H1 (cell line): Measurements from ENCODE around the gene TBC1D16. TPM values are rescaled to one million over a fixed set of nuclear protein-coding genes. Genes with fewer than 3 reads are reported as not detected.

Experiments used
- CTCF ChIA-PET: fragments of 300-600 bp; sonication (Branson Sonifier 250); formaldehyde crosslinking; loops from one replicate; lab custom pipeline; 2021; ENCODE audit not compliant: partially characterized antibody; lab: Charles Lee
- POLR2A ChIA-PET: fragments of 300-600 bp; sonication (Branson Sonifier 250); formaldehyde crosslinking; loops from one replicate; lab custom pipeline; 2021; ENCODE audit warnings: inconsistent platforms; ENCODE audit not compliant: partially characterized antibody; lab: Charles Lee
- DNase-seq, 2 experiments: peaks; one replicate each; pipeline versions ENCODE4 v3.0.0 to v3.0.0-alpha.2; 2010 to 2022; ENCODE audit warnings: low spot score in 2 of 2, low read depth in 1 of 2, mixed read lengths in 1 of 2
- FAIRE-seq: peaks from 2 replicates; lab custom pipeline; 2011; peaks lifted over from hg19 to GRCh38; lab: Jason Lieb, UNC
- H2AFZ ChIP-seq: 2 replicates; pipeline ENCODE4 v1.8.1; 2012; ENCODE audit warnings: low read length, inconsistent platforms
- H2AK5ac ChIP-seq: 2 replicates; pipeline ENCODE4 v1.6.1; 2013; ENCODE audit warnings: low read depth, low read length
- H2BK120ac ChIP-seq: replicated peaks from 2 replicates; pipeline ENCODE3; 2013; ENCODE audit warnings: low read depth, low read length, inconsistent platforms
- H2BK12ac ChIP-seq: 2 replicates; pipeline ENCODE4 v1.6.1; 2013; ENCODE audit warnings: low read depth, low read length
- H2BK15ac ChIP-seq: 2 replicates; pipeline ENCODE4 v1.6.1; 2013; ENCODE audit warnings: low read length
- H2BK20ac ChIP-seq: 2 replicates; pipeline ENCODE4 v1.6.1; 2013; ENCODE audit warnings: low read length
- H2BK5ac ChIP-seq: 2 replicates; pipeline ENCODE4 v1.6.1; 2013; ENCODE audit warnings: low read depth, low read length
- H3K14ac ChIP-seq: 2 replicates; pipeline ENCODE4 v1.6.1; 2013; ENCODE audit warnings: inconsistent platforms; ENCODE audit not compliant: insufficient read length
- H3K18ac ChIP-seq: 2 replicates; pipeline ENCODE4 v1.6.1; 2013; ENCODE audit warnings: low read length; ENCODE audit errors: extremely low read depth
- H3K23ac ChIP-seq: 2 replicates; pipeline ENCODE4 v1.6.1; 2013; ENCODE audit warnings: inconsistent platforms; ENCODE audit not compliant: insufficient read length
- H3K23me2 ChIP-seq: 2 replicates; pipeline ENCODE4 v1.6.1; 2013; ENCODE audit warnings: low read depth, low read length
- H3K27ac ChIP-seq: 2 replicates; pipeline ENCODE4 v1.6.1; 2011; ENCODE audit warnings: low read depth, low read length, inconsistent platforms
- H3K27me3 ChIP-seq, 4 experiments: replicated peaks in 1 of 4; 1 replicate in 1 of 4; 2 replicates in 3 of 4; pipeline versions ENCODE4 v1.6.1 to v1.8.1; 2011 to 2013; ENCODE audit warnings: low read length in 3 of 4, mild to moderate bottlenecking in 3 of 4, inconsistent platforms in 2 of 4, mixed read lengths in 2 of 4, moderate library complexity in 1 of 4; ENCODE audit not compliant: control insufficient read depth in 3 of 4, insufficient read depth in 3 of 4; ENCODE audit errors: extremely low read depth in 1 of 4
- H3K36me3 ChIP-seq, 4 experiments: 2 replicates each; pipeline versions ENCODE4 v1.6.1 to v1.8.1; 2011 to 2013; ENCODE audit warnings: mild to moderate bottlenecking in 4 of 4, low read length in 3 of 4, moderate library complexity in 2 of 4, control low read depth in 1 of 4, inconsistent platforms in 1 of 4; ENCODE audit not compliant: insufficient read depth in 4 of 4, control insufficient read depth in 2 of 4
- H3K4ac ChIP-seq: replicated peaks from 2 replicates; pipeline ENCODE3; 2013; ENCODE audit warnings: low read length, low read depth, mixed read lengths, inconsistent platforms; ENCODE audit not compliant: insufficient read length
- H3K4me1 ChIP-seq, 4 experiments: replicated peaks in 1 of 4; 1 replicate in 1 of 4; 2 replicates in 3 of 4; pipeline versions ENCODE4 v1.6.1 to v1.8.1; 2011 to 2013; ENCODE audit warnings: low read length in 3 of 4, inconsistent platforms in 2 of 4, mixed read lengths in 1 of 4; ENCODE audit not compliant: insufficient read depth in 4 of 4, control insufficient read depth in 3 of 4
- H3K4me2 ChIP-seq, 2 experiments: 2 replicates each; pipeline versions ENCODE4 v1.6.1 to v1.8.1; 2011 to 2013; ENCODE audit warnings: low read depth in 2 of 2, low read length in 2 of 2, control low read depth in 1 of 2, inconsistent platforms in 1 of 2, mild to moderate bottlenecking in 1 of 2; ENCODE audit not compliant: insufficient read depth in 1 of 2
- H3K4me3 ChIP-seq, 4 experiments: fragments of 200-600, 300-600 bp in 1 of 4; sonication (generic), shearing (Covaris generic), sonication (Bioruptor Twin) in 1 of 4; 2 replicates each; pipeline versions ENCODE4 v1.5.1 to v1.8.1; 2011 to 2016; ENCODE audit warnings: low read length in 4 of 4, low read depth in 3 of 4, control low read depth in 2 of 4, inconsistent platforms in 2 of 4, mild to moderate bottlenecking in 2 of 4, mixed read lengths in 1 of 4, moderate library complexity in 1 of 4; ENCODE audit not compliant: insufficient read depth in 2 of 4; ENCODE audit errors: extremely low read depth in 1 of 4
- H3K56ac ChIP-seq: replicated peaks from 2 replicates; pipeline ENCODE3; 2013; ENCODE audit warnings: low read depth, mild to moderate bottlenecking, mixed read lengths, low read length, inconsistent platforms; ENCODE audit not compliant: insufficient read length
- H3K79me1 ChIP-seq: 2 replicates; pipeline ENCODE4 v1.6.1; 2013; ENCODE audit warnings: low read depth, low read length, control low read depth
- H3K79me2 ChIP-seq, 2 experiments: 2 replicates each; pipeline versions ENCODE4 v1.6.1 to v1.8.1; 2012 to 2013; ENCODE audit warnings: low read length in 2 of 2, mild to moderate bottlenecking in 2 of 2, inconsistent platforms in 1 of 2; ENCODE audit not compliant: insufficient read depth in 2 of 2, control insufficient read depth in 1 of 2
- H3K9ac ChIP-seq, 4 experiments: replicated peaks in 1 of 4; 1 replicate in 1 of 4; 2 replicates in 3 of 4; pipeline versions ENCODE4 v1.6.1 to v1.8.1; 2011 to 2013; ENCODE audit warnings: low read depth in 3 of 4, low read length in 3 of 4, control low read depth in 2 of 4, mild to moderate bottlenecking in 2 of 4, moderate library complexity in 2 of 4, inconsistent platforms in 1 of 4; ENCODE audit errors: extremely low read depth in 1 of 4
- H3K9me3 ChIP-seq, 2 experiments: 2 replicates each; pipeline versions ENCODE4 v1.6.1 to v1.8.1; 2012 to 2013; ENCODE audit warnings: mild to moderate bottlenecking in 2 of 2, moderate library complexity in 2 of 2, control low read depth in 1 of 2, inconsistent platforms in 1 of 2, low read depth in 1 of 2, low read length in 1 of 2, mixed read lengths in 1 of 2; ENCODE audit not compliant: insufficient read depth in 2 of 2
- H4K20me1 ChIP-seq, 2 experiments: replicated peaks in 1 of 2; 2 replicates each; pipeline versions ENCODE3 to v1.8.1; 2011 to 2013; ENCODE audit warnings: inconsistent platforms in 2 of 2, low read length in 2 of 2, mild to moderate bottlenecking in 1 of 2; ENCODE audit not compliant: insufficient read depth in 2 of 2, control insufficient read depth in 1 of 2
- H4K5ac ChIP-seq: 2 replicates; pipeline ENCODE4 v1.6.1; 2013; ENCODE audit warnings: low read length, low read depth, mixed read lengths, inconsistent platforms; ENCODE audit not compliant: insufficient read length
- H4K8ac ChIP-seq: 2 replicates; pipeline ENCODE4 v1.8.0; 2013; ENCODE audit warnings: mild to moderate bottlenecking, moderate library complexity, low read length, inconsistent platforms; ENCODE audit not compliant: insufficient read depth; ENCODE audit errors: extremely low read depth
- H4K91ac ChIP-seq: replicated peaks from 2 replicates; pipeline ENCODE3; 2013; ENCODE audit warnings: low read length, mixed read lengths, inconsistent platforms; ENCODE audit not compliant: insufficient read length
- BRCA1 ChIP-seq: IDR thresholded peaks from 2 replicates; pipeline ENCODE4 v1.6.1; 2012; ENCODE audit warnings: low read depth, low read length, improper control_type of control experiment
- WGBS, 2 experiments: shearing (Covaris generic) in 1 of 2; methylation state at CpG; one replicate each; pipeline versions ENCODE4 v1.1.6 to v1.1.7; 2013 to 2015; ENCODE audit warnings: low lambda C conversion rate in 2 of 2, mixed read lengths in 2 of 2, inconsistent platforms in 1 of 2, low coverage in 1 of 2, missing lambda C conversion rate in 1 of 2; ENCODE audit not compliant: insufficient replicate concordance in 2 of 2, insufficient coverage in 1 of 2, insufficient read length in 1 of 2; ENCODE audit errors: extremely low coverage in 1 of 2, missing lambda C conversion rate in 1 of 2; 5-methylcytosine and 5-hydroxymethylcytosine counted together
- polyA plus RNA-seq, 7 experiments: library from polyadenylated mRNA; depleted of rRNA in 3 of 7; stranded (reverse) in 5 of 7; unstranded in 2 of 7; fragments of >200 nt in 5 of 7; fragments of 200-250 nt in 2 of 7; gene quantifications; 1 replicate in 5 of 7; 2 replicates in 1 of 7; 4 replicates in 1 of 7; pipeline versions ENCODE4 v1.2.1 to v1.2.3, GENCODE V29; 2011 to 2013; ENCODE audit warnings: missing spikeins in 2 of 7, mixed read lengths in 2 of 7
- total RNA-seq: library from RNA; stranded (reverse); fragmentation: NEBNext Ultra II Directional; extraction: Animal tissue kit (Norgen Biotek cat#: 25700); gene quantifications from 2 replicates; pipeline ENCODE4 v1.2.1, GENCODE V29; 2021
- TF ChIP-seq, protein P1 (sequence below): IDR thresholded peaks from 2 replicates; pipeline ENCODE4 v1.6.1; 2012; ENCODE audit warnings: inconsistent platforms

TBC1D16 gene
- total and polyA plus RNA-seq, 2 of the 8 experiments (the other 6 are each of a cell fraction or from before 2014, with no cell fraction given): 21.1 to 109 TPM

DNA sequence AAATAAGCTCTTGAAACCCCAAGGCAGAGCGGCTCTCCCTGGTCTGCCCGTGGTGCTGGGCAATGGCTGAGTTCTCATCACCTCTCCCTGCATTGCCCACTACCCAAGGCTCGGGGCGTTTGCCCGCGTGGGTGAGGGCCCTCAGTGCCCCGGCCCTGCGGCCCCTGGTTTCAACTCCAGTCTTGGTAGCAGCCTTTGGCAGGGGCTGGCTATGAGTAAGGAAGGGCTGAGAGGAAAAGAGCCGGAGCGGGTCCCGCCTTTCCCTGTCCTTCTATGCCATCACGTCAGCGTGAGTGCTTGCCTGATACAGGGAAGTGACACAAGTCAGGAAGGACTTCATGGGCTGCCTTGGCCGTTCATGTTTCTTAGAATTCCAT is 124.7 kb downstream of the TBC1D16 start:
- H4K91ac ChIP-seq: no peak overlapping the region
- H3K4me1 ChIP-seq: peaks cover 0 to 7% (median 4%) of the 10 kb centered on the region in 4 experiments; a peak in 6 of 7 replicates
- H3K4me3 ChIP-seq: no peak overlapping the region
- H2AK5ac ChIP-seq: no peak overlapping the region
- no peak overlapping the region for H3K27ac ChIP-seq
- no peaks in the 10 kb centered on the region for H4K20me1 ChIP-seq
- POLR2A ChIA-PET: interaction anchor here (1.0 kb wide), 1 partner anchor 26 kb away, joined by 3 read pairs; no protein-coding TSS in a partner anchor
- H2BK15ac ChIP-seq: no peak overlapping the region
- no peaks in the 10 kb centered on the region for H3K79me1 ChIP-seq
- H3K14ac ChIP-seq: no peak overlapping the region
- H3K4me2 ChIP-seq: no peak overlapping the region
- H3K9ac ChIP-seq: no peak overlapping the region
- no peak overlapping the region for H4K5ac ChIP-seq
- H2AFZ ChIP-seq: no peak overlapping the region
- no peaks in the 10 kb centered on the region; a peak in 2 of 7 replicates for H3K27me3 ChIP-seq
- CTCF ChIA-PET: interaction anchor here (0.6 to 1.3 kb wide), 5 partner anchors 13 to 121 kb away, joined by 3 read pairs; partner anchors contain the start of gene CBX4
- H3K4ac ChIP-seq: no peak overlapping the region
- no peak overlapping the region for H2BK20ac ChIP-seq
- no peak overlapping the region for H2BK5ac ChIP-seq
- H3K79me2 ChIP-seq: no peaks in the 10 kb centered on the region
- DNase-seq (no peak), FAIRE-seq (no peak)
- H2BK12ac ChIP-seq: no peak overlapping the region
- no peak overlapping the region for H3K56ac ChIP-seq
- no peak overlapping the region for H3K18ac ChIP-seq
- H4K8ac ChIP-seq: no peak overlapping the region
- H3K23ac ChIP-seq: no peak overlapping the region
- 92% methylated on average over 11 of the region's 14 CpGs; no CpG with 5 or more reads in 1 of the 2 experiments for WGBS, 2 experiments
- H3K9me3 ChIP-seq: no peaks in the 10 kb centered on the region
- no peak overlapping the region for H2BK120ac ChIP-seq
- H3K36me3 ChIP-seq: no peaks in the 10 kb centered on the region
- H3K23me2 ChIP-seq: no peaks in the 10 kb centered on the region
- TF ChIP-seq, protein P1, sequence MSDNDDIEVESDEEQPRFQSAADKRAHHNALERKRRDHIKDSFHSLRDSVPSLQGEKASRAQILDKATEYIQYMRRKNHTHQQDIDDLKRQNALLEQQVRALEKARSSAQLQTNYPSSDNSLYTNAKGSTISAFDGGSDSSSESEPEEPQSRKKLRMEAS: no peak
- TF ChIP-seq BRCA1: no peak
